Colonic mucosa (tissue), 4 donors: Measurements from ENCODE around the gene SMIM5. TPM values are rescaled to one million over a fixed set of nuclear protein-coding genes. Genes with fewer than 3 reads are reported as not detected.

Source experiments
- DNase-seq: peaks from one replicate; pipeline ENCODE4 v3.0.0-alpha.2; 2020
- H3K27ac ChIP-seq: fragments of 200-600 bp; one replicate; pipeline ENCODE4 v1.8.0; 2021
- H3K27me3 ChIP-seq: fragments of 200-600 bp; one replicate; pipeline ENCODE4 v1.8.0; 2021
- H3K36me3 ChIP-seq: fragments of 200-600 bp; one replicate; pipeline ENCODE4 v1.8.0; 2021
- H3K4me1 ChIP-seq: fragments of 200-600 bp; one replicate; pipeline ENCODE4 v1.8.0; 2021; ENCODE audit warnings: mild to moderate bottlenecking
- H3K4me3 ChIP-seq: fragments of 200-600 bp; one replicate; pipeline ENCODE4 v1.8.0; 2021
- H3K9ac ChIP-seq, 2 donors: one replicate each; pipeline ENCODE4 v1.7.0; 2013; ENCODE audit warnings: control low read depth in 2 of 2, low read depth in 2 of 2, low read length in 2 of 2
- H3K9me3 ChIP-seq: fragments of 200-600 bp; one replicate; pipeline ENCODE4 v1.8.0; 2021
- CTCF ChIP-seq: fragments of 200-600 bp; IDR thresholded peaks from one replicate; pipeline ENCODE4 v1.8.0; 2022; ENCODE audit warnings: antibody characterized with exemption, mild to moderate bottlenecking
- intact Hi-C: fragments of 100-400 bp; cut with DNase I; formaldehyde crosslinking; loops from one replicate; pipeline ENCODE4 v1.14.1; 2022
- total RNA-seq, 2 donors: library from RNA; stranded (reverse); fragmentation: NEBNext Ultra II Directional in 1 of 2; extraction: Animal tissue kit (Norgen Biotek cat#: 25700) in 1 of 2; gene quantifications; one replicate each; pipeline ENCODE4 v1.2.1, GENCODE V29; 2021
- donor health status: healthy.
- donor health status: DM: no; HTN: no; CAD: no.
- donor health status: DM: no; HTN: no; CAD: no.

SMIM5 gene
- total RNA-seq, 2 donors from 2014 or later: 5.1 to 39.9 TPM

- Histone ChIP-seq H3K27me3 (no peaks in the 10 kb centered on the region), H3K4me1 (peaks cover 3% of the 10 kb centered on the region), H3K9me3 (no peaks in the 10 kb centered on the region), H3K4me3 (no peak overlapping the region), H3K27ac (peak overlapping the region; percentile 56), H3K9ac (peak overlapping the region in 1 of 2 donors; percentile 35), H3K36me3 (no peaks in the 10 kb centered on the region)
- DNase-seq: no peak
- no peak for TF ChIP-seq CTCF
- intact Hi-C loops: no loop called here
These were observed 10.4 kb downstream of the SMIM5 start for GRCh38 chr17:75643643-75644017.

GRCh38 chr17:75645501-75645888, 12.3 kb downstream of the SMIM5 start:
- H3K36me3 ChIP-seq: no peaks in the 10 kb centered on the region
- no peaks in the 10 kb centered on the region for H3K9me3 ChIP-seq
- H3K27me3 ChIP-seq: no peaks in the 10 kb centered on the region
- no peak overlapping the region for H3K4me3 ChIP-seq
- DNase-seq: peak; percentile 79
- H3K9ac ChIP-seq: peak overlapping the region in 1 of 2 donors; percentile 84
- intact Hi-C loops: no loop called here
- TF ChIP-seq CTCF: no peak
- H3K27ac ChIP-seq: peak overlapping the region; percentile 97
- peaks cover 3% of the 10 kb centered on the region for H3K4me1 ChIP-seq

- H3K4me3 ChIP-seq: no peak overlapping the region
- intact Hi-C loops: no loop called here
- no peaks in the 10 kb centered on the region for H3K27me3 ChIP-seq
- H3K27ac ChIP-seq: peak overlapping the region; percentile 97
- H3K36me3 ChIP-seq: no peaks in the 10 kb centered on the region
- peaks cover 3% of the 10 kb centered on the region for H3K4me1 ChIP-seq
- TF ChIP-seq CTCF: no peak
- peak; percentile 92 for DNase-seq
- peak overlapping the region; percentile 54 to 84 for H3K9ac ChIP-seq
- no peaks in the 10 kb centered on the region for H3K9me3 ChIP-seq
These were observed 12.8 kb downstream of the SMIM5 start for GRCh38 chr17:75645889-75646637.

- Histone ChIP-seq H3K4me1 (peaks cover 3% of the 10 kb centered on the region), H3K27me3 (no peaks in the 10 kb centered on the region), H3K9me3 (no peaks in the 10 kb centered on the region), H3K9ac (peak overlapping the region; percentile 20 to 84), H3K36me3 (no peaks in the 10 kb centered on the region), H3K27ac (peak overlapping the region; percentile 97), H3K4me3 (no peak overlapping the region)
- TF ChIP-seq CTCF: no peak
- no peak for DNase-seq
- intact Hi-C loops: no loop called here
These were observed 13.4 kb downstream of the SMIM5 start for GRCh38 chr17:75646638-75646992.

GRCh38 chr17:75647061-75647460, 13.8 kb downstream of the SMIM5 start:
- no peak for TF ChIP-seq CTCF
- no peak for DNase-seq
- peak overlapping the region; percentile 97 for H3K27ac ChIP-seq
- no peaks in the 10 kb centered on the region for H3K36me3 ChIP-seq
- H3K4me3 ChIP-seq: no peak overlapping the region
- H3K9me3 ChIP-seq: no peaks in the 10 kb centered on the region
- H3K27me3 ChIP-seq: no peaks in the 10 kb centered on the region
- peaks cover 1% of the 10 kb centered on the region for H3K4me1 ChIP-seq
- intact Hi-C loops: no loop called here
- peak overlapping the region; percentile 20 to 84 for H3K9ac ChIP-seq
